GM10248 (cell line): Measurements from ENCODE around the gene RLBP1.

Experiments used
- CTCF ChIA-PET: fragments of 300-600 bp; sonication (Branson Sonifier 250); formaldehyde crosslinking; extraction: SDS; loops from one replicate; lab custom pipeline; 2021; ENCODE audit warnings: antibody characterized with exemption; lab: Yijun Ruan, JAX
- POLR2A ChIA-PET: fragments of 350-650 bp; sonication (Branson Sonifier 250); formaldehyde crosslinking; extraction: SDS; loops from one replicate; lab custom pipeline; 2020; ENCODE audit warnings: antibody characterized with exemption; lab: Yijun Ruan, JAX
- DNase-seq: peaks from one replicate; pipeline ENCODE4 v3.0.0; 2012; ENCODE audit errors: extremely low spot score
- CTCF ChIP-seq: IDR thresholded peaks from 2 replicates; pipeline ENCODE4 v1.5.1; 2012; ENCODE audit warnings: mild to moderate bottlenecking, low read depth; ENCODE audit errors: extremely low read depth, missing control alignments, control extremely low read depth

Gene RLBP1

GRCh38 chr15:89209057-89209456 is 12.3 kb downstream of the RLBP1 start:
- no peak for DNase-seq
- CTCF ChIA-PET = interaction anchor here (0.8 to 1.3 kb wide), 3 partner anchors 13 to 42 kb away, joined by 3 read pairs; no protein-coding TSS in a partner anchor
- TF ChIP-seq CTCF = no peak
- POLR2A ChIA-PET = no interaction called here

GRCh38 chr15:89208256-89208655 is 13.1 kb downstream of the RLBP1 start:
- ChIA-PET POLR2A (no interaction called here), CTCF (interaction anchor here (1.2 to 3.5 kb wide), 6 partner anchors 14 to 150 kb away, joined by 5 to 93 read pairs (median 23); partner anchors contain the start of gene FANCI)
- no peak for TF ChIP-seq CTCF
- DNase-seq = no peak

- ChIA-PET CTCF (interaction anchor here (0.6 to 3.5 kb wide), 72 partner anchors 10 to 549 kb away, joined by 3 to 93 read pairs (median 5); partner anchors contain the start of genes ABHD2, FANCI, POLG and RLBP1), POLR2A (no interaction called here)
- DNase-seq = peak; percentile 88
- TF ChIP-seq CTCF = peak; percentile 99
These were observed 14.5 kb downstream of the RLBP1 start for GRCh38 chr15:89206908-89207331.

GRCh38 chr15:89205991-89206585 is 15.3 kb downstream of the RLBP1 start:
- no peak for TF ChIP-seq CTCF
- ChIA-PET CTCF (interaction anchor here (0.6 to 3.5 kb wide), 67 partner anchors 10 to 548 kb away, joined by 3 to 93 read pairs (median 5); partner anchors contain the start of genes FANCI, POLG and RLBP1), POLR2A (no interaction called here)
- DNase-seq = no peak

- DNase-seq = no peak
- TF ChIP-seq CTCF = no peak
- POLR2A ChIA-PET = no interaction called here
- CTCF ChIA-PET = interaction anchor here (0.8 to 1.3 kb wide), 3 partner anchors 11 to 97 kb away, joined by 3 to 4 read pairs (median 4); no protein-coding TSS in a partner anchor
These were observed 17.6 kb downstream of the RLBP1 start for GRCh38 chr15:89203705-89204273.

GRCh38 chr15:89201465-89202005 is 19.8 kb downstream of the RLBP1 start:
- ChIA-PET CTCF (no interaction called here), POLR2A (no interaction called here)
- DNase-seq = no peak

More at GRCh38 chr15:89201465-89202005, 19.8 kb downstream of the RLBP1 start:
- TF ChIP-seq CTCF = no peak
